Endothelial cell of umbilical vein (primary cell): ENCODE results near the gene SLC13A5.

Experiments used
- CTCF ChIP-seq, 2 donors: IDR thresholded peaks; 1 replicate in 1 of 2; 2 replicates in 1 of 2; pipeline ENCODE4 v1.5.1; 2011; ENCODE audit warnings: low read length in 2 of 2, mild to moderate bottlenecking in 2 of 2, moderate library complexity in 2 of 2, control low read depth in 1 of 2, inconsistent platforms in 1 of 2, low read depth in 1 of 2; ENCODE audit not compliant: insufficient read depth in 1 of 2; ENCODE audit errors: extremely low read depth in 1 of 2
- EZH2 ChIP-seq: IDR thresholded peaks from 2 replicates; pipeline ENCODE4 v1.6.1; 2012; ENCODE audit warnings: borderline replicate concordance, low read depth, mild to moderate bottlenecking, moderate library complexity, low read length, inconsistent platforms; ENCODE audit not compliant: severe bottlenecking
- FOS ChIP-seq: IDR thresholded peaks from 2 replicates; pipeline ENCODE4 v1.6.1; 2011; ENCODE audit warnings: mild to moderate bottlenecking, low read length, moderate library complexity, borderline replicate concordance; ENCODE audit not compliant: insufficient read depth
- GATA2 ChIP-seq: IDR thresholded peaks from 2 replicates; pipeline ENCODE4 v1.7.0; 2011; ENCODE audit warnings: low read depth, mild to moderate bottlenecking, moderate library complexity, mixed read lengths, low read length; ENCODE audit not compliant: insufficient read length, insufficient read depth
- JUN ChIP-seq: IDR thresholded peaks from 2 replicates; pipeline ENCODE4 v1.6.1; 2011; ENCODE audit warnings: borderline replicate concordance, low read depth; ENCODE audit not compliant: insufficient read length, insufficient read depth
- MAX ChIP-seq: IDR thresholded peaks from 2 replicates; pipeline ENCODE4 v1.6.1; 2011; ENCODE audit not compliant: insufficient read depth, insufficient read length
- POLR2A ChIP-seq: IDR thresholded peaks from 2 replicates; pipeline ENCODE4 v1.6.1; 2012; ENCODE audit warnings: low read depth, mild to moderate bottlenecking, control low read depth, low read length
- POLR2AphosphoS5 ChIP-seq: IDR thresholded peaks from 2 replicates; pipeline ENCODE4 v1.6.1; 2012; ENCODE audit warnings: low read depth, mild to moderate bottlenecking, control low read depth, low read length, moderate library complexity; ENCODE audit not compliant: insufficient read depth

- TF ChIP-seq POLR2AphosphoS5 (no peak), CTCF (IDR thresholded peaks at IDR 0.05; ENCODE audit: extremely low read depth in 1 of 2, insufficient read depth in 1 of 2, low read depth in 1 of 2, low read length in 2 of 2) (peak; percentile 85 to 86), MAX (no peak), EZH2 (no peak), POLR2A (no peak), GATA2 (no peak), JUN (no peak), FOS (no peak)
These were observed 47.1 kb downstream of the SLC13A5 start for GRCh38 chr17:6666077-6666521.
